Lung (tissue), 12 donors: ENCODE measurements around the gene GPX2. TPM values are rescaled to one million over a fixed set of nuclear protein-coding genes. Genes with fewer than 3 reads are reported as not detected.

ENCODE experiments used
- ATAC-seq: fragments of 200-7000 bp; cut with Tn5 transposase; one replicate; pipeline ENCODE4 v1.9.1; 2020; ENCODE audit warnings: moderate number of reproducible peaks; ENCODE audit not compliant: insufficient read depth, low FRiP score
- DNase-seq, 3 donors: peaks; one replicate each; pipeline ENCODE4 v3.0.0-alpha.2; 2013 to 2017
- H3K27ac ChIP-seq, 2 donors: one replicate each; pipeline ENCODE4 v1.5.1; 2013; ENCODE audit warnings: mild to moderate bottlenecking in 2 of 2, moderate library complexity in 2 of 2, control low read depth in 1 of 2, inconsistent platforms in 1 of 2, low read depth in 1 of 2, low read length in 1 of 2
- H3K27me3 ChIP-seq, 3 donors: one replicate each; pipeline ENCODE4 v1.5.1; 2013; ENCODE audit warnings: low read length in 2 of 3; ENCODE audit not compliant: control insufficient read depth in 3 of 3, insufficient read depth in 3 of 3
- H3K36me3 ChIP-seq, 4 donors: one replicate each; pipeline ENCODE4 v1.5.1; 2013; ENCODE audit warnings: low read length in 4 of 4, mild to moderate bottlenecking in 1 of 4, moderate library complexity in 1 of 4; ENCODE audit not compliant: control insufficient read depth in 4 of 4, insufficient read depth in 4 of 4
- H3K4me1 ChIP-seq, 5 donors: one replicate each; pipeline ENCODE4 v1.5.1; 2013; ENCODE audit warnings: low read length in 5 of 5, mild to moderate bottlenecking in 2 of 5, moderate library complexity in 1 of 5; ENCODE audit not compliant: control insufficient read depth in 5 of 5, insufficient read depth in 5 of 5
- H3K4me3 ChIP-seq: one replicate; pipeline ENCODE4 v1.5.1; 2013; ENCODE audit warnings: mild to moderate bottlenecking, control low read depth, moderate library complexity
- H3K9ac ChIP-seq, 2 donors: one replicate each; pipeline ENCODE4 v1.5.1; 2013; ENCODE audit warnings: low read length in 2 of 2, control low read depth in 1 of 2; ENCODE audit not compliant: insufficient read depth in 1 of 2
- H3K9me3 ChIP-seq, 4 donors: one replicate each; pipeline ENCODE4 v1.5.1; 2013; ENCODE audit warnings: low read length in 3 of 4, mild to moderate bottlenecking in 1 of 4, moderate library complexity in 1 of 4; ENCODE audit not compliant: control insufficient read depth in 4 of 4, insufficient read depth in 3 of 4
- WGBS, 2 donors: extraction: QIAGEN DNeasy Blood & Tissue Kit; methylation state at CpG; one replicate each; pipeline ENCODE4 v1.1.7; 2013; 5-methylcytosine and 5-hydroxymethylcytosine counted together
- polyA plus RNA-seq, 2 donors: library from polyadenylated mRNA; stranded (reverse); fragments of 200-250 nt; gene quantifications; one replicate each; pipeline ENCODE4 v1.2.1, GENCODE V29; 2013
- total RNA-seq, 2 donors: library from RNA; depleted of rRNA in 1 of 2; stranded (reverse); fragments of >200 nt in 1 of 2; gene quantifications; one replicate each; pipeline ENCODE4 v1.2.1, GENCODE V29; 2014 to 2021
- TF ChIP-seq, protein P1 (sequence below): IDR thresholded peaks from 2 replicates; pipeline ENCODE4 v1.5.1; 2012; ENCODE audit warnings: mild to moderate bottlenecking; ENCODE audit errors: control extremely low read depth, extremely low read depth
- donor health status: control.
- donor health status: control.
- donor health status: Bipolar disorder and iron deficiency.
- donor health status: healthy.
- donor health status: DM: yes; HTN: yes; CAD: no.

Gene GPX2
- total and polyA plus RNA-seq, 4 donors: 2.9 to 11.3 (median 3.4) TPM; not detected in 1

GRCh38 chr14:64966976-64967375 is 24.4 kb upstream of the GPX2 start:
- TF ChIP-seq, protein P1, sequence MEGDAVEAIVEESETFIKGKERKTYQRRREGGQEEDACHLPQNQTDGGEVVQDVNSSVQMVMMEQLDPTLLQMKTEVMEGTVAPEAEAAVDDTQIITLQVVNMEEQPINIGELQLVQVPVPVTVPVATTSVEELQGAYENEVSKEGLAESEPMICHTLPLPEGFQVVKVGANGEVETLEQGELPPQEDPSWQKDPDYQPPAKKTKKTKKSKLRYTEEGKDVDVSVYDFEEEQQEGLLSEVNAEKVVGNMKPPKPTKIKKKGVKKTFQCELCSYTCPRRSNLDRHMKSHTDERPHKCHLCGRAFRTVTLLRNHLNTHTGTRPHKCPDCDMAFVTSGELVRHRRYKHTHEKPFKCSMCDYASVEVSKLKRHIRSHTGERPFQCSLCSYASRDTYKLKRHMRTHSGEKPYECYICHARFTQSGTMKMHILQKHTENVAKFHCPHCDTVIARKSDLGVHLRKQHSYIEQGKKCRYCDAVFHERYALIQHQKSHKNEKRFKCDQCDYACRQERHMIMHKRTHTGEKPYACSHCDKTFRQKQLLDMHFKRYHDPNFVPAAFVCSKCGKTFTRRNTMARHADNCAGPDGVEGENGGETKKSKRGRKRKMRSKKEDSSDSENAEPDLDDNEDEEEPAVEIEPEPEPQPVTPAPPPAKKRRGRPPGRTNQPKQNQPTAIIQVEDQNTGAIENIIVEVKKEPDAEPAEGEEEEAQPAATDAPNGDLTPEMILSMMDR: no peak
- WGBS, 2 donors: 87 to 97% methylated on average over 2 of the region's 2 CpGs
- Histone ChIP-seq H3K27ac (peak overlapping the region in 1 of 2 donors; percentile 60), H3K27me3 (no peaks in the 10 kb centered on the region), H3K4me3 (no peak overlapping the region), H3K4me1 (peaks cover 0 to 12% (median 7%) of the 10 kb centered on the region in 5 donors), H3K9ac (no peak overlapping the region), H3K9me3 (no peaks in the 10 kb centered on the region), H3K36me3 (no peaks in the 10 kb centered on the region)
- ATAC-seq (peak; percentile 62), DNase-seq (peak; percentile 66 to 85 (median 81))

DNA sequence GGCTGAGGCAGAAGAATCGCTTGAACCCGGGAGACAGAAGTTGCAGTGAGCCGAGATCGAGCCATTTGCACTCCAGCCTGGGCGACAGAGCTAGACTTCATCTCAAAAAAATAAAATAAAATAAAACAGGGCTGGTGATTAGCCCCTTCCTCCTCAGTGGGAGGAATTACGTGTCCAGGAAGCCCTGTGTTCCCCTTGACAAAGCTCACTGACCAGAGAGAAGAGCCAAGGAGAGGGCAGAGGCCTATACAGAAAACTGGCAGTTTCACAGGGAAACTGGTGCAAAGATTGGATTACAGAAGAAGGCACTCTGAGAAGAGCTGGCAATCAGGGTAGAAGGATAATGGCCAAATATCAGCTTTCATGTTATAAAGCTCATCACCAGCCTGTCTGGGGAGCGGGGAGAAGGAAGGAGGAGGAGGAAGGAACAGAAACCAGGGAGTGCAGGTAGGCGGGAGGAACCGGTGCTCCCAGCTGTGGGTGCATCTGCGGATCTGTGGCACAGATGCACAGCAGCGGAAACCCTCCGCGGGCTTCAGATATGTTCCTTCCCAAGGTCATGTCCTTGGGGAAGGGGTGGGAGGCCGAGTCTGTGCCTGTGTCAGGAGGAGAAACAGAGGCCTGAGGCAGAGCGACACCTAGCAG is 22.9 kb upstream of the GPX2 start:
- no peak overlapping the region for H3K9ac ChIP-seq
- no peak overlapping the region for H3K27ac ChIP-seq
- DNase-seq (no peak), ATAC-seq (no peak)
- 93 to 95% methylated on average over 15 of the region's 15 CpGs for WGBS, 2 donors
- H3K27me3 ChIP-seq: no peaks in the 10 kb centered on the region
- TF ChIP-seq, protein P1: no peak
- no peak overlapping the region for H3K4me3 ChIP-seq
- no peaks in the 10 kb centered on the region for H3K9me3 ChIP-seq
- H3K36me3 ChIP-seq: no peaks in the 10 kb centered on the region
- peaks cover 0 to 4% (median 1%) of the 10 kb centered on the region in 5 donors for H3K4me1 ChIP-seq

GRCh38 chr14:64963611-64964010 is 21.1 kb upstream of the GPX2 start:
- Histone ChIP-seq H3K27me3 (no peaks in the 10 kb centered on the region), H3K36me3 (no peaks in the 10 kb centered on the region), H3K4me1 (peaks cover 0 to 4% (median 0%) of the 10 kb centered on the region in 5 donors), H3K27ac (no peak overlapping the region), H3K9ac (no peak overlapping the region), H3K9me3 (no peaks in the 10 kb centered on the region), H3K4me3 (no peak overlapping the region)
- DNase-seq: no peak
- WGBS, 2 donors: 40 to 44% methylated on average over 1 of the region's 1 CpG
- TF ChIP-seq, protein P1: no peak
- no peak for ATAC-seq
